ENCODE results near the gene HMGB2.

HMGB2 gene

GRCh38 chr4:173346074-173346473 is 11.9 kb upstream of the HMGB2 start:
- DNase-seq (ENCODE audit: low read depth in 1 of 2, low spot score in 1 of 2), result no peak
- TF ChIP-seq POLR2AphosphoS5 (IDR thresholded peaks at IDR 0.05; ENCODE audit: low read depth), result no peak
- no peak for TF ChIP-seq SPI1 (IDR thresholded peaks at IDR 0.05; ENCODE audit: borderline replicate concordance, low read depth)
- no peak for TF ChIP-seq REST (IDR thresholded peaks at IDR 0.05; ENCODE audit: insufficient replicate concordance, low read depth)
- TF ChIP-seq CTCF (IDR thresholded peaks at IDR 0.05; ENCODE audit: insufficient read depth, low read length), result no peak
- TF ChIP-seq GABPA (IDR thresholded peaks at IDR 0.05; ENCODE audit: low read depth), result no peak
- Histone ChIP-seq H3K4me3 (replicated peaks; ENCODE audit: insufficient read depth, low read length) (no peak overlapping the region), H3K27ac (replicated peaks) (no peak overlapping the region), H3K27me3 (ENCODE audit: insufficient read depth, poor library complexity, severe bottlenecking) (no peaks in the 10 kb centered on the region)

- Histone ChIP-seq H3K27ac (replicated peaks) (no peak overlapping the region), H3K4me3 (replicated peaks; ENCODE audit: insufficient read depth, low read length) (no peak overlapping the region), H3K27me3 (ENCODE audit: insufficient read depth, poor library complexity, severe bottlenecking) (no peaks in the 10 kb centered on the region)
- TF ChIP-seq CTCF (IDR thresholded peaks at IDR 0.05; ENCODE audit: insufficient read depth, low read length), result no peak
- TF ChIP-seq SPI1 (IDR thresholded peaks at IDR 0.05; ENCODE audit: borderline replicate concordance, low read depth), result no peak
- TF ChIP-seq POLR2AphosphoS5 (IDR thresholded peaks at IDR 0.05; ENCODE audit: low read depth), result no peak
- no peak for TF ChIP-seq GABPA (IDR thresholded peaks at IDR 0.05; ENCODE audit: low read depth)
- no peak for TF ChIP-seq REST (IDR thresholded peaks at IDR 0.05; ENCODE audit: insufficient replicate concordance, low read depth)
- DNase-seq (ENCODE audit: low read depth in 1 of 2, low spot score in 1 of 2), result no peak
Measured at GRCh38 chr4:173345648-173346047, 11.5 kb upstream of the HMGB2 start.

GRCh38 chr4:173343832-173344397 is 9.8 kb upstream of the HMGB2 start:
- no peaks in the 10 kb centered on the region for H3K27me3 ChIP-seq (ENCODE audit: insufficient read depth, poor library complexity, severe bottlenecking)
- DNase-seq (ENCODE audit: low read depth in 1 of 2, low spot score in 1 of 2), result no peak
- TF ChIP-seq REST (IDR thresholded peaks at IDR 0.05; ENCODE audit: insufficient replicate concordance, low read depth) (no peak), POLR2AphosphoS5 (IDR thresholded peaks at IDR 0.05; ENCODE audit: low read depth) (no peak), SPI1 (IDR thresholded peaks at IDR 0.05; ENCODE audit: borderline replicate concordance, low read depth) (no peak), CTCF (IDR thresholded peaks at IDR 0.05; ENCODE audit: insufficient read depth, low read length) (no peak), GABPA (IDR thresholded peaks at IDR 0.05; ENCODE audit: low read depth) (no peak)
- H3K27ac ChIP-seq (replicated peaks), result no peak overlapping the region
- no peak overlapping the region for H3K4me3 ChIP-seq (replicated peaks; ENCODE audit: insufficient read depth, low read length)
